Renal cortical epithelial cell (primary cell): ENCODE measurements around the gene ZNF860. TPM values are rescaled to one million over a fixed set of nuclear protein-coding genes. Genes with fewer than 3 reads are reported as not detected.

Source experiments
- total RNA-seq: library from RNA; depleted of rRNA; stranded (reverse); fragments of >200 nt; gene quantifications from 2 replicates; pipeline ENCODE4 v1.2.3, GENCODE V29; 2014

ZNF860 gene
- total RNA-seq, 1 donor from 2014 or later, result 8.6 TPM

Other genes starting within 250 kb of the ZNF860 start
- 17.0 and 78.3 TPM in 2 replicates for gene OSBPL10, start 488 bp upstream of the ZNF860 start, total RNA-seq
- 14.2 and 17.2 TPM in 2 replicates for gene GPD1L, start 124.9 kb downstream of the ZNF860 start, total RNA-seq